Activated gamma-delta T cell treated with Interleukin-2 at 50 U/mL for 16 hours (primary cell): ENCODE measurements around the gene ELK1.
"Not testable (repeated sequence)": the region's sequence is repeated elsewhere in the genome, so short reads cannot be mapped to it uniquely, and the experiment has no call there.

Experiments used
- DNase-seq: peaks from one replicate; pipeline ENCODE4 v3.0.0-alpha.2; 2020

ELK1 gene

GRCh38 chrX:47610511-47610910 lies 39.9 kb downstream of the ELK1 start:
- no peak for DNase-seq

DNA sequence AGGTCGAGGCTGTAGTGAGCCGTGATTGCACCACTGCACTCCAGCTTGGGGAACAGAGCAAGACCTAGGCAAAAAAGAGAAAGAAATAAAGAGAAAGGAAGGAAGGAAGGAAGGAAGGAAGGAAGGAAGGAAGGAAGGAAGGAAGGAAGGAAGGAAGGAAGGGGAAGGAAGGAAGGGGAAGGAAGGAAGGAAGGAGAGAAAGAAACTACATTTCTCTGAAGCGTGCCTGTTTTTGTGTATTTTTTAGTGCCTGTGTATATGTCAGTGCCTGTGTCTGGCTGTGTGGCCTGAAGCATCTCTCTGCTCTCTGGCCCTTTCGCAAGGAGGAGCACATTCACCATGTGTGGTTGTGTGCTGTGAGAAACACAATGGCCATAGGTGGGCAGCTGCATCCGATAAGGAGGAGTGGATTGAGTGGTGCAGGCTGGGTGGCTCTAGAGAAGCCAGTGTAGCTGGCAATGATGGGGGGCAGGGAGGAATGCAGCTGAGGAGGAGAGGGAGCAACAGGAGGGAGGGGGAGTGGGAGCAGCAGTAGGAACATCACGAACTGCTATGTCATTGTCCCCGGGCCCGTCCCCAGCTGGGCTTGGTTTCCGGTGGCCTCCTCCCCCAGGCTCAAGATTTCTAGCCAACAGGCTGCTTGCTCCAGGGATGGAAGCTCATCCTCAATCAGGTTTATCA lies 42.1 kb downstream of the ELK1 start:
- DNase-seq = no peak

DNA sequence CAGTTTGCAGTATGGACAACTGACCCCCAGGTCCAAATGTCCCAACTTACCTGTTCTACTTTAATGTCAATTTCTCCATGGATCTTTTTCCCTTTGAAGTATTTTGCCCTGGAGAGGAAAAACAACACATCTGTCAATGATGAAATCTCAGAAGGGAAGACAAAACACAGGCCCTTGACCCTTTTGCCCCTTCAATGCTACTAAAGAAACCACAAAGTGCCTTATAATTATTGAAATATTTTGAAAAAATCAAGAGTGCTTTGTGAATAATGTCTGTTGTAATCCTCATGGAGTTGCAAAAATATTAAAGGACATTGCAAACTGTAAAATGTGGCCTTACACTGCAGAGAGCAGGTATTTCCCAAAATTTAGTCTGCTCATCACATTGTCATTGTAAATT lies 43.3 kb downstream of the ELK1 start:
- no peak for DNase-seq

- no peak for DNase-seq
These were observed 45.3 kb downstream of the ELK1 start for GRCh38 chrX:47605024-47605423.

DNA sequence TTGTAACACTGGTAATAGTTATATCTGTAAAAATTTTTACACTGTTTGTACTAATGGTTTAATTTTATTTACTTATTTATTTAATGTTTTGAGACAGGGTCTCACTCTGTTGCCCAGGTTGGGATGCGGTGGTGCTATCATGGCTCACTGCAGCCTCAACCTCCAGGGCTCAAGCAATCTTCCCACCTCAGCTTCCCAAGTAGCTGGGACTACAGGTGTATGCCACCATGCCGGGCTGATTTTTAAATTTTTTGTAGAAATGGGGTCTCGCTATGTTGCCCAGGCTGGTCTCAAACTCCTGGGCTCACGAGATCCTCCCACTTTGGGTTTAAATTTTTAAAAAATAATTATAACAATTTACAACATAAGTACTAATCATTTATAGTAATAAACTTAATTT lies 47.2 kb downstream of the ELK1 start:
- not testable (repeated sequence) for DNase-seq

- DNase-seq = no peak
These were observed 53.1 kb downstream of the ELK1 start for GRCh38 chrX:47597222-47597621.

DNA sequence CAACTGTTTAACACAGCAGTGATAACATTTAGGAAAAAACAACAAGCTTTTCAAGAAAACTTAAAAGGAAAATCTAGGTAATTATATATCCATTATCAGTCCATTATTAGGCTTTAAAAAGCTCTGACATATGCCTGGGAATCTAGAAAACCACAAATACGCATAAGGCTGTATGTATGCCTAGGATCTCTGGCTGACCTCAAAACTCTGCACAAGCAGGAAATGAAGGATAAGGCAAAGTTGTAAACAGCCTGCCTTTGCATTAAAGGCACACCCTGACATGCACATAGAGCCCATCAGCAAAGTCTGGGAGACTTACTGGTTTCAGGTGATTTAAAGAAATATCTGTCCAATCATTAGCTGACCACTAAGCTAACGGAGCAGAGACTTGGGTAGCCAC lies 54.1 kb downstream of the ELK1 start:
- no peak for DNase-seq

DNA sequence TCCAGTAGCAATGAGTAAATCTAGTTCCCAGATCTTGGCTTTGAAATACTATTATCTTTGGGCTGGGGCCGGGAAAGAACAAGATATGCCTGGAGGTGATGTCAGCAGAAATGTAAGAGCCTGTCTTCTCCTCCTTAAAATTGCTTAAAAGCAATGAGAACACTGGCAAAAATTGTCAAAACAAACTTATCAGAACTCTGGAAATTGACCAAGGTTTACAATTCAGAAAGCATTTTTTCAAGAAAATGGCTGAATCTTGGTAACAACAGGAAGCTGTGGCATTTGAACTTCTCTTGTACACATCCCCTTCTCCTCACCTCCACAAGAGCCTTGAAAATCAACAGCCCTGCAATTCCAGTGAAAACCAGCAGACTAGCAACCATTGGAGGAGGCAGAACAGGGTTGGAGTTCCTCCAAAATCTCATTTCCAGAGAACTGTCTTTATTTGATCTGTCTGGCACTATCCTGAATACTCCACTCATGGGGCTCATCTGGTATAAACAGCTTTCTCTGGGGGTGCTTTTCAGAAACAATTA lies 54.6 kb downstream of the ELK1 start:
- no peak for DNase-seq

- DNase-seq = no peak
These were observed 56.8 kb downstream of the ELK1 start for GRCh38 chrX:47593522-47593921.

GRCh38 chrX:47590984-47591383 lies 59.4 kb downstream of the ELK1 start:
- DNase-seq = no peak

GRCh38 chrX:47587906-47588735 lies 62.2 kb downstream of the ELK1 start:
- DNase-seq = no peak

DNA sequence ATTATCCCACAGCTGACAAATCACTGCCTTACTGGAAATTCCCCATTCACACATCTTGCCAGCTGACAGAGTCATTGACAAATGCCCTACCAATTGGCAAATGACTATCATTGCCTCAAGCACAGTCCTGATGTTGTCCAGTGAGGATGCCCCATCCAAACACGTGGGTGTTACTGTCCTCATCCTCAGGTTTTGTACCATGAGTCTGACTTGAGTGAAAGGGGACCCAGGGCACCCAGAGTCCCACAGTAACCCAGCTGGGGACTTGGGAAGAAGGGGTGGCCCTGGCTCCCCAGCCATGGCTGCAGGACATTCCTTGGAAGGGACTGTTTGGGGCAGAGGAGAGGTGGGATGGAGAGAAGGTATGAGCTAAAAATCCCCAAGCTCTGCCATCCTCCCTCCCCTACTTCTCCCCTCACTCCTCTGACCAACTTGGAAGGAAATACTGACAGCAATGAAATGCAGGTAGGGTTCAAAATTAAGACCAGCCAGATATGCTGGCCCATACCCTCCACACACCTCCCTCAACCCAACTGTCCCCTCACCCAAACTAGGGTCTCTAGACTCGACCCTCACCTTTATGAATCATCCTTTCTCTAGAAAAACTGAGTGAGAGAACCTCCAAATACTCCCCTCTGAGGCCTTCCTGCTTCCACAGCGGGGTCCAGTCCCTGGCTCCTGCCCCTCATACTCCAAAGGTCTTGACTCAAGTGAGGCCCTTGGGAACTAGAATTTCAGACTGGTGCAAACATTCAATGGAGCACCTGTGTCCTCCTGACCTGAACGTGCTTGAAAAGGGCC lies 63.1 kb downstream of the ELK1 start:
- DNase-seq = no peak

DNA sequence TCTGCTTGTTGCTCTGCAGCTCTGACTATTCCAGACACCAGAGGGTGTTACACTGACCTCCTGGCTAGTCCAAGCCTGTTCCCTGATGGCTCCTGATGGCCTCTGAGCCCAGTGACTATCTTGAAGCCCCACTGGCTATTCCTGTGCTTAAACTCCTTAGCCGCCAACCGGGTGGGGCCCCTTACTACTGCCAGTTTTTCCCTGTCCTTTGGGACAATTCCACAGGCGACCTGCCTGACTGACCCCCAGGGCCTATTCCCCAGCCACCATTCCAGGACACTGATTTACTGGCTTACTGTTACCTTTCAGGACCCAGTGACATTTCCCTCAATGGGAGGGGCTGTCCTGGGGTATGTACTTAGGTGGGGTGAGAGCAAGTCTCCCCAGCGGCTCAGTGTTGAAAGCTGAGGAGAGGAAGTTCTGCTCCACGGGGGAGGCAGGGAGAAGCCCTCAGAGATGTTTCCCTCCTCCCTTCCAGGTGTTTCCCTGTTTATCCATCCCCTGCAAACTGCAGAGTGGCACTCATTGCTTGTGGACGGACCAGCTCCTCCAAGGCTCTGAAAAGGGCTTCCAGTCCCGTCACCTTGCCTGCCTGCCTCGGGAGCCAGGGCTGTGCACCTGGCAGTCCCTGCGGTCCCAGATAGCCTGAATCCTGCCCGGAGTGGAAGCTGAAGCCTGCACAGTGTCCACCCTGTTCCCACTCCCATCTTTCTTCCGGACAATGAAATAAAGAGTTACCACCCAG lies 64.1 kb downstream of the ELK1 start:
- no peak for DNase-seq
